Measurements from ENCODE around the gene SUSD6.

- TF ChIP-seq CTCF (IDR thresholded peaks at IDR 0.05; ENCODE audit: insufficient read depth, low read length): no peak
- no peak for TF ChIP-seq POLR2AphosphoS5 (IDR thresholded peaks at IDR 0.05; ENCODE audit: low read depth)
Measured at GRCh38 chr14:69625299-69626131, 14.1 kb downstream of the SUSD6 start.
